Breast epithelium (tissue), 3 donors: ENCODE measurements around the gene LCN2.

Source experiments
- POLR2A ChIP-seq: fragments of 450-650 bp; IDR thresholded peaks from one replicate; pipeline ENCODE4 v1.6.1; 2016; ENCODE audit warnings: antibody characterized with exemption, mild to moderate bottlenecking, moderate library complexity
- POLR2AphosphoS5 ChIP-seq, 3 donors: sonication (generic); formaldehyde crosslinking; IDR thresholded peaks; one replicate each; pipeline ENCODE4 v1.6.1; 2017; ENCODE audit warnings: antibody characterized with exemption in 3 of 3
- TF ChIP-seq, protein P1 (sequence below), 3 donors: fragments of 450-650 bp; IDR thresholded peaks; one replicate each; pipeline ENCODE4 v1.5.1; 2016 to 2017; ENCODE audit warnings: antibody characterized with exemption in 3 of 3, mild to moderate bottlenecking in 3 of 3, moderate library complexity in 3 of 3

DNA sequence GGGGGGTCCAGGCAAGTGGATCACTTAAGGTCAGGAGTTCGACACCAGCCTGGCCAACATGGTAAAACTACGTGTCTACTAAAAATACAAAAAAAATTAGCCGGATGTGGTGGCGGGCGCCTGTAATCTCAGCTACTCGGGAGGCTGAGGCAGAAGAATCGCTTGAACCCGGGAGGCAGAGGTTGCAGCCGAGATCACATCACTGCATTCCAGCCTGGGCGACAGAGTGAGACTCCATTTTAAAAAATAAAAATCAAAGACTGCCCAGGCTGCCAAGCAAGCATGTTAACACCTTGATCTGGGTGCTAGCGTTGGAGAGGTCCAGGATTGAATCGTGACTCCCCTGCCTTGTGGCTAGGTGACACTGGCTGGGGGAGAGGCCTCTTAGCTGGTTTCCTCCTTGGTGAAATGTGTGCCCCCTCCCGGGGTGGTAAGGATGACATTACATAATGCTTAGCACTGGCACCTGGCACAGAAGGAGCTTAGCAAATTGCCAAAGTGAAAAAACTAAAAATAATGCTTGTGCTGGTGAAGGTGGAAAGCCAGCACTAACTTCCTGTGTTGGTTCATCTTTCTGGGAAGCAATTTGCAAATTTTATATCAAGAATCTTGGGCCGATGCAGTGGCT lies 44.3 kb downstream of the LCN2 start:
- TF ChIP-seq, protein P1, sequence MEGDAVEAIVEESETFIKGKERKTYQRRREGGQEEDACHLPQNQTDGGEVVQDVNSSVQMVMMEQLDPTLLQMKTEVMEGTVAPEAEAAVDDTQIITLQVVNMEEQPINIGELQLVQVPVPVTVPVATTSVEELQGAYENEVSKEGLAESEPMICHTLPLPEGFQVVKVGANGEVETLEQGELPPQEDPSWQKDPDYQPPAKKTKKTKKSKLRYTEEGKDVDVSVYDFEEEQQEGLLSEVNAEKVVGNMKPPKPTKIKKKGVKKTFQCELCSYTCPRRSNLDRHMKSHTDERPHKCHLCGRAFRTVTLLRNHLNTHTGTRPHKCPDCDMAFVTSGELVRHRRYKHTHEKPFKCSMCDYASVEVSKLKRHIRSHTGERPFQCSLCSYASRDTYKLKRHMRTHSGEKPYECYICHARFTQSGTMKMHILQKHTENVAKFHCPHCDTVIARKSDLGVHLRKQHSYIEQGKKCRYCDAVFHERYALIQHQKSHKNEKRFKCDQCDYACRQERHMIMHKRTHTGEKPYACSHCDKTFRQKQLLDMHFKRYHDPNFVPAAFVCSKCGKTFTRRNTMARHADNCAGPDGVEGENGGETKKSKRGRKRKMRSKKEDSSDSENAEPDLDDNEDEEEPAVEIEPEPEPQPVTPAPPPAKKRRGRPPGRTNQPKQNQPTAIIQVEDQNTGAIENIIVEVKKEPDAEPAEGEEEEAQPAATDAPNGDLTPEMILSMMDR (IDR thresholded peaks at IDR 0.05) = no peak
- TF ChIP-seq POLR2A = no peak
- TF ChIP-seq POLR2AphosphoS5 (IDR thresholded peaks at IDR 0.05) = no peak
